GM23248 (cell line): ENCODE results near the gene TRIM63.

Experiments used
- EZH2 ChIP-seq: fragments of 200-600 bp; sonication (generic); IDR thresholded peaks from 2 replicates; pipeline ENCODE4 v1.6.1; 2018; ENCODE audit warnings: antibody characterized with exemption, mild to moderate bottlenecking; ENCODE audit not compliant: insufficient read depth, poor library complexity, severe bottlenecking
- EZH2phosphoT487 ChIP-seq: fragments of 200-600 bp; sonication (generic); IDR thresholded peaks from 2 replicates; pipeline ENCODE4 v1.6.1; 2018; ENCODE audit warnings: antibody characterized with exemption, moderate library complexity, mild to moderate bottlenecking, low read depth; ENCODE audit not compliant: insufficient read depth

GRCh38 chr1:26017606-26018005 lies 49.8 kb downstream of the TRIM63 start:
- TF ChIP-seq EZH2phosphoT487 (no peak), EZH2 (no peak)
